SU-DHL-6 (cell line): ENCODE data around the gene PRR9.

Experiments used
- H2AFZ ChIP-seq: fragments of 200-600 bp; sonication (generic); 2 replicates; pipeline ENCODE4 v1.6.1; 2014; ENCODE audit warnings: low read depth, mild to moderate bottlenecking, moderate library complexity, mixed read lengths, antibody characterized with exemption, low read length; ENCODE audit not compliant: severe bottlenecking
- H3F3A ChIP-seq: fragments of 200-600 bp; shearing (Covaris generic); 2 replicates; pipeline ENCODE4 v1.6.0; 2016; ENCODE audit warnings: antibody characterized with exemption, mild to moderate bottlenecking; ENCODE audit not compliant: insufficient read depth
- H3K27ac ChIP-seq: fragments of 200-600 bp; sonication (generic); 2 replicates; pipeline ENCODE4 v1.5.1; 2016; ENCODE audit warnings: low read depth, mild to moderate bottlenecking, low read length, moderate library complexity, mixed read lengths
- H3K27me3 ChIP-seq: fragments of 200-600 bp; sonication (generic), shearing (Covaris generic); 2 replicates; pipeline ENCODE4 v1.6.0; 2014; ENCODE audit warnings: mild to moderate bottlenecking, low read length
- H3K36me3 ChIP-seq: fragments of 200-600 bp; sonication (generic); 2 replicates; pipeline ENCODE4 v1.6.1; 2014; ENCODE audit warnings: mild to moderate bottlenecking, low read length, mixed read lengths
- H3K4me2 ChIP-seq: fragments of 300-600, 200-600 bp; shearing (Covaris generic), sonication (generic); 2 replicates; pipeline ENCODE4 v1.6.0; 2014; ENCODE audit warnings: low read length, low read depth, mild to moderate bottlenecking; ENCODE audit not compliant: poor library complexity, severe bottlenecking
- H3K4me3 ChIP-seq: fragments of 200-600 bp; sonication (generic); 2 replicates; pipeline ENCODE4 v1.5.1; 2014; ENCODE audit warnings: antibody characterized with exemption, low read length, mild to moderate bottlenecking, mixed read lengths; ENCODE audit not compliant: insufficient read depth, poor library complexity, severe bottlenecking
- H3K79me2 ChIP-seq: fragments of 200-600 bp; sonication (generic); 2 replicates; pipeline ENCODE4 v1.6.1; 2014; ENCODE audit warnings: mild to moderate bottlenecking, low read length, moderate library complexity; ENCODE audit not compliant: insufficient read depth
- H3K9ac ChIP-seq: fragments of 200-600 bp; sonication (generic); 2 replicates; pipeline ENCODE4 v1.7.0; 2014; ENCODE audit warnings: mild to moderate bottlenecking, low read length
- H3K9me2 ChIP-seq: fragments of 200-600 bp; sonication (generic); replicated peaks from 2 replicates; pipeline ENCODE4 v1.6.1; 2014; ENCODE audit warnings: low read length; ENCODE audit not compliant: insufficient read depth
- H3K9me3 ChIP-seq: fragments of 200-600 bp; sonication (generic); 2 replicates; pipeline ENCODE4 v1.6.1; 2014; ENCODE audit warnings: low read length, mixed read lengths; ENCODE audit not compliant: insufficient read depth
- H4K20me1 ChIP-seq: fragments of 200-600 bp; sonication (generic); 2 replicates; pipeline ENCODE4 v1.6.1; 2014; ENCODE audit warnings: low read depth, mild to moderate bottlenecking, antibody characterized with exemption, low read length, moderate library complexity, mixed read lengths
- EZH2phosphoT487 ChIP-seq: fragments of 200-600 bp; sonication (generic), shearing (Covaris generic); conservative IDR thresholded peaks from 2 replicates; pipeline ENCODE4 v1.6.1; 2018; ENCODE audit warnings: mild to moderate bottlenecking, antibody characterized with exemption, low read length, moderate library complexity, mixed read lengths
- TF ChIP-seq, protein P1 (sequence below): fragments of 200-600 bp; sonication (generic); IDR thresholded peaks from one replicate; pipeline ENCODE4 v1.5.1; 2017; ENCODE audit warnings: antibody characterized with exemption, mild to moderate bottlenecking, low read length, moderate library complexity; ENCODE audit not compliant: insufficient read depth, poor library complexity, severe bottlenecking

PRR9 gene

DNA sequence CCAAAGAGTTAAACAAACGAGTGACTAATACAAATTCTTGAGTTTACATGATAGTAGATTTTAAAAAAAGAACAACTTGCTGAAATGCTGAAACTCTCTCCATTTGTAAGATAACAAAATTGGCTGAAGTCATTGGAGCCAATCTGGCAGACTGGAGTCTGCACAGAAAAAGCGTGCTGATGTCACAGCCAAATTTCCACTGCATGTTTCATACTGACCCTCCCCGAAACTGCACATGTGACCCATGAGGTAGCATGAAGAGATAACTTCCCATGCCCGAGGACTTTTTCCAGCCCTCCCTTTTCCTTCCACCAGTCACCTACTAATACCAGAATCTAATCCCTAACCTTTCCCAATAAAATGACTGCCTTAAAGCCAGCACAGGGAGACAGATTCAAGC is 15.4 kb upstream of the PRR9 start:
- no peaks in the 10 kb centered on the region for H3K36me3 ChIP-seq
- H2AFZ ChIP-seq = no peak overlapping the region
- no peaks in the 10 kb centered on the region for H3K9me3 ChIP-seq
- no peaks in the 10 kb centered on the region for H3K9me2 ChIP-seq
- H3K27me3 ChIP-seq = no peaks in the 10 kb centered on the region
- H3F3A ChIP-seq = no peaks in the 10 kb centered on the region
- no peaks in the 10 kb centered on the region for H4K20me1 ChIP-seq
- no peak overlapping the region for H3K4me2 ChIP-seq
- H3K27ac ChIP-seq = no peak overlapping the region
- no peaks in the 10 kb centered on the region for H3K79me2 ChIP-seq
- H3K9ac ChIP-seq = no peak overlapping the region
- TF ChIP-seq EZH2phosphoT487 = no peak
- TF ChIP-seq, protein P1, sequence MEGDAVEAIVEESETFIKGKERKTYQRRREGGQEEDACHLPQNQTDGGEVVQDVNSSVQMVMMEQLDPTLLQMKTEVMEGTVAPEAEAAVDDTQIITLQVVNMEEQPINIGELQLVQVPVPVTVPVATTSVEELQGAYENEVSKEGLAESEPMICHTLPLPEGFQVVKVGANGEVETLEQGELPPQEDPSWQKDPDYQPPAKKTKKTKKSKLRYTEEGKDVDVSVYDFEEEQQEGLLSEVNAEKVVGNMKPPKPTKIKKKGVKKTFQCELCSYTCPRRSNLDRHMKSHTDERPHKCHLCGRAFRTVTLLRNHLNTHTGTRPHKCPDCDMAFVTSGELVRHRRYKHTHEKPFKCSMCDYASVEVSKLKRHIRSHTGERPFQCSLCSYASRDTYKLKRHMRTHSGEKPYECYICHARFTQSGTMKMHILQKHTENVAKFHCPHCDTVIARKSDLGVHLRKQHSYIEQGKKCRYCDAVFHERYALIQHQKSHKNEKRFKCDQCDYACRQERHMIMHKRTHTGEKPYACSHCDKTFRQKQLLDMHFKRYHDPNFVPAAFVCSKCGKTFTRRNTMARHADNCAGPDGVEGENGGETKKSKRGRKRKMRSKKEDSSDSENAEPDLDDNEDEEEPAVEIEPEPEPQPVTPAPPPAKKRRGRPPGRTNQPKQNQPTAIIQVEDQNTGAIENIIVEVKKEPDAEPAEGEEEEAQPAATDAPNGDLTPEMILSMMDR = no peak
- H3K4me3 ChIP-seq = no peak overlapping the region

DNA sequence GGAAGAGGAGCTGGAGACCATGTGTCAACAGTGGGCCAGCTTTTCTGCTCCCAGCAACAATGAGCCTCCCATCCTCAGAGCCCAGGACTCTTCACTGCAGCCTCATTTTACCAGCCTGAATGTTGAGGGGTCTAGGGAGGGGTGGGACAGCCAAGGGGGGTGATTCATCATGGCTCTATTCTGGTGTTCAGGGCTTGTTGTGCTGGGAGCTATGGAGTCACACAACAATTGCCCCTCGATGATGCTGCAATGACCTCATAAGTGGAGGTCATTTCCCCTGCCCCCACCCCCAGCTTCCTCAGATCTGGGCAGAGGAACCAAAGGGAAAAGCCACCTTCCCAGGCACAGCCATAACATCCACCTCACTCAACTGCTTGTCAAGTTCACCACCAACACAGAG is 14.3 kb upstream of the PRR9 start, which contains the start of gene LELP1:
LELP1 (plus strand) TSS at position 301 of the 400 bp plus-strand sequence. CDS start 1,278 bp downstream, outside the sequence.
- Histone ChIP-seq H3K9ac (no peak within 1 kb of the TSS), H3K4me3 (no peak within 1 kb of the TSS), H3K36me3 (no peaks in the 10 kb centered on the region), H3K4me2 (no peak within 1 kb of the TSS), H3K79me2 (no peaks in the 10 kb centered on the region), H3K27ac (no peak within 1 kb of the TSS), H3K27me3 (no peaks in the 10 kb centered on the region), H2AFZ (no peak within 1 kb of the TSS), H3K9me2 (no peaks in the 10 kb centered on the region), H4K20me1 (no peaks in the 10 kb centered on the region), H3K9me3 (no peaks in the 10 kb centered on the region), H3F3A (no peaks in the 10 kb centered on the region)
- TF ChIP-seq EZH2phosphoT487 = no peak
- TF ChIP-seq, protein P1 = no peak

DNA sequence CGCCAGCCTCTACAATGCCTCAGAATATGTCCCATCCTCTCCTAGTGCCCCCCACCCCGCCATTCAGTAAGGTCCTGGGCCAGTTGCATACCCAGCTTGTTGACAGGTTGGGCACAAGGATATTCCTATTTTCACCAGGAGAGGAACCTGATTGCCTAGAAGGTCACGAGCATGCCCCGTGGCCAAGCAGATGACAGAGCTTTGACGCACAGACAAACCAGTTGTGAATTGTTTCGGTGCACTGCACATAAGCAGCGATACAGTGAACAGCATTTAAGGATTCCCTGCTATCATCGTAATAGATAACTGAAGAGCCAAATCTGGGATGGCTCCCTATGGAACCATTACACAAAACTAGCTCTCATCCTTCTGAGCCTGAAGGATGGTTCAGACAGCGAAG is 10.8 kb upstream of the PRR9 start:
- no peaks in the 10 kb centered on the region for H3K79me2 ChIP-seq
- H3K4me2 ChIP-seq = no peak overlapping the region
- H3K27ac ChIP-seq = no peak overlapping the region
- H3K27me3 ChIP-seq = no peaks in the 10 kb centered on the region
- no peaks in the 10 kb centered on the region for H3K9me2 ChIP-seq
- H4K20me1 ChIP-seq = no peaks in the 10 kb centered on the region
- TF ChIP-seq, protein P1 = no peak
- no peak for TF ChIP-seq EZH2phosphoT487
- H2AFZ ChIP-seq = no peak overlapping the region
- H3F3A ChIP-seq = no peaks in the 10 kb centered on the region
- H3K9ac ChIP-seq = no peak overlapping the region
- H3K4me3 ChIP-seq = no peak overlapping the region
- no peaks in the 10 kb centered on the region for H3K36me3 ChIP-seq
- no peaks in the 10 kb centered on the region for H3K9me3 ChIP-seq

DNA sequence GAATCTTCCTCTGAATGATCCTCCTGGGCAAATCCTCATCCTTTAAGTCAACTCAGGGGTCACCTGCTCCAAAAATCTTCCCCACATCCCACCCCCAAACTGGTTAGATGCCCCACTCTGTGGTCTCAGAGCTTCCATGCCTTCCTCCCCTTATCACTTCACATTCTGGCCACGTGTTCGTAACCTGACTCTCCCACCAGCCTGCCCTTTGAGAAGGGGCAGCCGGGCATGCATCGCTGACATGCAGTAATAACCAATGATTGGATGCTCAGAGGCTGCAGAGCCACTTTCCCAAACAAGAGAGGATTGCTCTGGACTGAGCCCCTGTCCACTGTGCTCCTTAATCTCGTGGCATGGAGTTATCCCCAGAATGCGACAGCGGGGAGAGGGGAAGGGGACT is 7.2 kb upstream of the PRR9 start:
- Histone ChIP-seq H3K4me2 (no peak overlapping the region), H2AFZ (no peak overlapping the region), H4K20me1 (no peaks in the 10 kb centered on the region), H3K36me3 (no peaks in the 10 kb centered on the region), H3K79me2 (no peaks in the 10 kb centered on the region), H3K9me2 (no peaks in the 10 kb centered on the region), H3K9me3 (no peaks in the 10 kb centered on the region), H3K27ac (no peak overlapping the region), H3K4me3 (no peak overlapping the region), H3F3A (no peaks in the 10 kb centered on the region), H3K9ac (no peak overlapping the region), H3K27me3 (no peaks in the 10 kb centered on the region)
- no peak for TF ChIP-seq EZH2phosphoT487
- TF ChIP-seq, protein P1 = no peak
